Gastroesophageal sphincter (tissue), 4 donors: ENCODE measurements around the gene ATF7IP2. TPM values are rescaled to one million over a fixed set of nuclear protein-coding genes. Genes with fewer than 3 reads are reported as not detected.

Experiments used
- ATAC-seq: fragments of 150-250 bp; one replicate; pipeline ENCODE4 v1.9.1; 2016; ENCODE audit warnings: mild to moderate bottlenecking, moderate library complexity
- H3K27ac ChIP-seq, 4 donors: fragments of 200-600 bp; sonication (generic) in 3 of 4; 1 replicate in 3 of 4; 2 replicates in 1 of 4; pipeline ENCODE4 v1.5.1; 2016 to 2019
- H3K27me3 ChIP-seq: fragments of 200-600 bp; sonication (generic); one replicate; pipeline ENCODE4 v1.5.1; 2019
- H3K36me3 ChIP-seq, 2 donors: fragments of 200-600 bp; sonication (generic); one replicate each; pipeline ENCODE4 v1.5.1; 2019; ENCODE audit warnings: control low read depth in 1 of 2
- H3K4me1 ChIP-seq, 3 donors: fragments of 200-600 bp; sonication (generic); 1 replicate in 2 of 3; 2 replicates in 1 of 3; pipeline ENCODE4 v1.5.1; 2016 to 2019; ENCODE audit warnings: control low read depth in 2 of 3
- H3K4me3 ChIP-seq, 2 donors: fragments of 200-600 bp; sonication (generic); one replicate each; pipeline ENCODE4 v1.5.1; 2019; ENCODE audit warnings: mild to moderate bottlenecking in 1 of 2, moderate library complexity in 1 of 2
- H3K9me3 ChIP-seq, 3 donors: fragments of 200-600 bp; sonication (generic); one replicate each; pipeline ENCODE4 v1.5.1; 2017 to 2019; ENCODE audit warnings: control low read depth in 2 of 3
- EP300 ChIP-seq: sonication (generic); formaldehyde crosslinking; IDR thresholded peaks from one replicate; pipeline ENCODE4 v1.6.1; 2017; ENCODE audit warnings: antibody characterized with exemption, mild to moderate bottlenecking
- POLR2A ChIP-seq, 2 donors: fragments of 450-650 bp; IDR thresholded peaks; one replicate each; pipeline ENCODE4 v1.6.1; 2017; ENCODE audit warnings: antibody characterized with exemption in 2 of 2, mild to moderate bottlenecking in 2 of 2, moderate library complexity in 1 of 2
- POLR2AphosphoS5 ChIP-seq: sonication (generic); formaldehyde crosslinking; IDR thresholded peaks from one replicate; pipeline ENCODE4 v1.6.1; 2017; ENCODE audit warnings: antibody characterized with exemption
- whole genome bisulfite sequencing, 2 donors: methylation state at CpG; one replicate each; pipeline ENCODE4 v1.1.5; 2018; ENCODE audit warnings: low coverage in 1 of 2; 5-methylcytosine and 5-hydroxymethylcytosine counted together
- total RNA-seq, 4 donors: library from RNA; depleted of rRNA; stranded (reverse); fragments of >200 nt; gene quantifications; one replicate each; pipeline ENCODE4 v1.1.0, GENCODE V29; 2016
- TF ChIP-seq, protein P1 (sequence below), 4 experiments: fragments of 200-600 bp in 2 of 4; fragments of 450-650 bp in 2 of 4; sonication (generic) in 1 of 4; IDR thresholded peaks; one replicate each; pipeline ENCODE4 v1.5.1; 2017 to 2019; ENCODE audit warnings: antibody characterized with exemption in 4 of 4, mild to moderate bottlenecking in 2 of 4, moderate library complexity in 2 of 4

The ATF7IP2 gene
- total RNA-seq, 4 donors from 2014 or later: 4.6 to 11.2 (median 7.2) TPM

GRCh38 chr16:10485159-10485558 lies 99.3 kb downstream of the ATF7IP2 start:
- Histone ChIP-seq H3K27ac (no peak overlapping the region), H3K4me1 (no peaks in the 10 kb centered on the region), H3K9me3 (peaks cover 0 to 11% (median 0%) of the 10 kb centered on the region in 3 donors), H3K4me3 (no peak overlapping the region), H3K36me3 (peaks cover 0 to 42% of the 10 kb centered on the region in 2 donors), H3K27me3 (no peaks in the 10 kb centered on the region)
- ATAC-seq: no peak
- TF ChIP-seq POLR2A (IDR thresholded peaks at IDR 0.05): no peak
- no peak for TF ChIP-seq POLR2AphosphoS5
- TF ChIP-seq EP300: no peak
- TF ChIP-seq, protein P1, sequence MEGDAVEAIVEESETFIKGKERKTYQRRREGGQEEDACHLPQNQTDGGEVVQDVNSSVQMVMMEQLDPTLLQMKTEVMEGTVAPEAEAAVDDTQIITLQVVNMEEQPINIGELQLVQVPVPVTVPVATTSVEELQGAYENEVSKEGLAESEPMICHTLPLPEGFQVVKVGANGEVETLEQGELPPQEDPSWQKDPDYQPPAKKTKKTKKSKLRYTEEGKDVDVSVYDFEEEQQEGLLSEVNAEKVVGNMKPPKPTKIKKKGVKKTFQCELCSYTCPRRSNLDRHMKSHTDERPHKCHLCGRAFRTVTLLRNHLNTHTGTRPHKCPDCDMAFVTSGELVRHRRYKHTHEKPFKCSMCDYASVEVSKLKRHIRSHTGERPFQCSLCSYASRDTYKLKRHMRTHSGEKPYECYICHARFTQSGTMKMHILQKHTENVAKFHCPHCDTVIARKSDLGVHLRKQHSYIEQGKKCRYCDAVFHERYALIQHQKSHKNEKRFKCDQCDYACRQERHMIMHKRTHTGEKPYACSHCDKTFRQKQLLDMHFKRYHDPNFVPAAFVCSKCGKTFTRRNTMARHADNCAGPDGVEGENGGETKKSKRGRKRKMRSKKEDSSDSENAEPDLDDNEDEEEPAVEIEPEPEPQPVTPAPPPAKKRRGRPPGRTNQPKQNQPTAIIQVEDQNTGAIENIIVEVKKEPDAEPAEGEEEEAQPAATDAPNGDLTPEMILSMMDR (IDR thresholded peaks at IDR 0.05): no peak
- WGBS, 2 donors: 97% methylated on average over 4 of the region's 4 CpGs; no CpG with 5 or more reads in 1 of the 2 donors

DNA sequence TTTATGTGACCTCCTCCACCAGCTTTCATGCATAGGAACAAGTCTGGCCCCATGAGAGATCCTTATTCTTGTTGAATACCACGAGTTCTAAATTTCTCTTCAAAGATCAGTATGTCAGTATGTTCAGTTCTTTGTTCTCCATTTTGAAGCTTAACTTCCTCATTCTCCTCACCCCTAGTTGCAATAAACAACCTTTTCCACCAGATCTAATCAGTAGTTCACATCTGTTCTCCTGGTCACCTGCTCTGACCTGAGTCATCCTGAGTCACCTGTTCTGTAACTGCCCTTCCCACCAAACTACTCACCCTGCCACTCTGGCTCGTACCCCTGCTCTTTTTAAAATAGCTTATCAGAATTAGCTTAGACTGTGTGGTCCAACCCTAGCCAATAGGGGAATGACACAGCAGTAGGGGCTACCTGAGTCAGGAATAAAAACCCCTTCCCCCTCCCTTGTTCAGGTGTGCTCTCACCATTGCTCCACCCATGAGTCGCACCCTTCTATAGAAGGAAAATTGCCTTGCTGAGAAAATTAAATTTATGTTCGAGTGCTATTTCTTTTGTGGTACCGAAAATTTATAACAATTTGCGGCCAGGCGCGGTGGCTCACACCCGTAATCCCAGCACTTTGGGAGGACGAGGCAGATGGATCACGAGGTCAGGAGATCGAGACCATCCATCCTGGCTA lies 100.0 kb downstream of the ATF7IP2 start:
- H3K27me3 ChIP-seq: no peaks in the 10 kb centered on the region
- H3K36me3 ChIP-seq: peaks cover 0 to 42% of the 10 kb centered on the region in 2 donors
- no peak overlapping the region for H3K4me3 ChIP-seq
- 92 to 95% methylated on average over 7 to 10 of the region's 12 CpGs for WGBS, 2 donors
- no peak overlapping the region for H3K27ac ChIP-seq
- H3K4me1 ChIP-seq: no peaks in the 10 kb centered on the region
- no peak for ATAC-seq
- TF ChIP-seq EP300 (no peak), POLR2AphosphoS5 (no peak), POLR2A (IDR thresholded peaks at IDR 0.05) (no peak)
- TF ChIP-seq, protein P1 (IDR thresholded peaks at IDR 0.05): no peak
- H3K9me3 ChIP-seq: peaks cover 0 to 11% (median 0%) of the 10 kb centered on the region in 3 donors

DNA sequence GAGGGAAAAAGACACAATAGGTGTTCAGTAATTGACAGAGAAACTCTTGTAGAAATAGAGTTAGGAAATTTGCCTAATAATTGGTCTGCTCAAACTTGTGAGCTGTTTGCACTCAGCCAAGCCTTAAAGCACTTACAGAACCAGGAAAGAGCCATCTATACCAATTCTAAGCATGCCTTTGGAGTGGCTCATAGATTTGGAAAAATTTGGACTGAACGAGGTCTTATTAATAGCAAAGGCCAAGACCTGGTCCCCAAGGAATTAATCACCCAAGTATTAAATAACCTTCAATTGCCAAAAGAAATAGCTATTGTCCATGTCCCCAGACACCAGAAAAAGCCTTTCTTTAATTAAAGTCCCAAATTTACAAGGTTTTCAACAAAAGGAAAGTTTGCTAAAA lies 104.3 kb downstream of the ATF7IP2 start:
- no peaks in the 10 kb centered on the region for H3K4me1 ChIP-seq
- no peak overlapping the region for H3K4me3 ChIP-seq
- no peak for ATAC-seq
- H3K36me3 ChIP-seq: peaks cover 0 to 12% of the 10 kb centered on the region in 2 donors
- H3K27ac ChIP-seq: no peak overlapping the region
- no peaks in the 10 kb centered on the region for H3K27me3 ChIP-seq
- TF ChIP-seq, protein P1 (IDR thresholded peaks at IDR 0.05): no peak
- TF ChIP-seq POLR2AphosphoS5 (no peak), POLR2A (IDR thresholded peaks at IDR 0.05) (no peak), EP300 (no peak)
- H3K9me3 ChIP-seq: peaks cover 0 to 17% (median 0%) of the 10 kb centered on the region in 3 donors
- WGBS, 2 donors: 15% methylated on average over 1 of the region's 1 CpG; no CpG with 5 or more reads in 1 of the 2 donors

DNA sequence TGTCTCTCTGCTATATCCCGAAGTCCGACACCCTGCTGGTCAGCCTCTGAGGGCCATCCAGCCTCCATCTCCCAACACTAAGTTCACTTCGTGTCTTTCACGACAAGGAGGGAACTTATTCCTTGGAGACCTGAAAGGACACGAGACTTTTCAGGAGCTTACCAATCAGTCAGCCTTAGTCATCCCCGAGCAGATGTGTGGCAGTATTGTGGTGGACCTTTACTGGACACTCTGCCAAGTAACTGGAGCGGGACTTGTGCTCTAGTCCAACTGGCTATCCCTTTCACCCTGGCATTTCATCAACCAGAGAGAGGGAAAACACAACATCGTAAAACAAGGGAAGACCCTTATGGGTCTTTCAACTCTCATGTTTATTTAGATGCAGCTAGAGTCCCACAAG lies 107.4 kb downstream of the ATF7IP2 start:
- no peak for ATAC-seq
- no peaks in the 10 kb centered on the region for H3K27me3 ChIP-seq
- 79 to 86% methylated on average over 5 to 6 of the region's 8 CpGs for WGBS, 2 donors
- H3K36me3 ChIP-seq: no peaks in the 10 kb centered on the region
- no peak overlapping the region for H3K27ac ChIP-seq
- H3K9me3 ChIP-seq: peaks cover 0 to 12% (median 0%) of the 10 kb centered on the region in 3 donors
- no peak overlapping the region for H3K4me3 ChIP-seq
- TF ChIP-seq POLR2AphosphoS5 (no peak), EP300 (no peak)
- no peaks in the 10 kb centered on the region for H3K4me1 ChIP-seq

DNA sequence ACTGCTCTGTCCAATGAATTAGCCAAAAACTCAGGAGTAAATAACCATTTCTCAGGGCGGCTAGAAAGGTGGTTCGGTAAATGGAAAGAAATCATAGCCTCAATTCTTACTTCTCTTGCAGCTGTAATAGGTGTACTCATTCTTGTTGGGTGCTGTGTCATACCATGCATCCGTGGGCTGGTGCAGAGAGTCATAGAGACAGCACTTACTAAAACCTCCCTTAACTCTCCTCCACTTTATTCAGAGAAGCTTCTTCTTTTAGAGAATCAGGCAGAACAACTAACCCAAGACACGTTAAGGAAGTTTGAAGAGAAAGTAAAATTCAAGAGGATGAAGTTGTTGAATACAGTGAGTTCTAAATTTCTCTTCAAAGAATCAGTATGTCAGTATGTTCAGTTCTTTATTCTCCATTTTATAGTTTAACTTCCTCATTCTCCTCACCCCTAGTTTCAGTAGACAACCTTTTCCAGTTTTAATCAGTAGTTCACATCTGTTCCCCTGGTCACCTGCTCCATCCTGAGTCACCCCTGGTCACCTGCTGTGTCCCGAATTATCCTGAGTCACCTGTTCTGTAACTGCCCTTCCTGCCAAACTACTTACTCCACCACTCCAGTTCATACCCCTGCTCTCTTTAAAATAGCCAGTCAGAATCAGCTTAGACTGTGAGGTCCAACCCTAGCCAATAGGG lies 108.6 kb downstream of the ATF7IP2 start:
- no peaks in the 10 kb centered on the region for H3K36me3 ChIP-seq
- H3K27me3 ChIP-seq: no peaks in the 10 kb centered on the region
- peaks cover 0 to 12% (median 0%) of the 10 kb centered on the region in 3 donors for H3K9me3 ChIP-seq
- no peak for ATAC-seq
- WGBS, 2 donors: 88 to 97% methylated on average over 4 to 5 of the region's 5 CpGs
- H3K27ac ChIP-seq: no peak overlapping the region
- TF ChIP-seq POLR2AphosphoS5 (no peak), EP300 (no peak), POLR2A (IDR thresholded peaks at IDR 0.05) (no peak)
- TF ChIP-seq, protein P1 (IDR thresholded peaks at IDR 0.05): no peak
- H3K4me1 ChIP-seq: no peaks in the 10 kb centered on the region
- no peak overlapping the region for H3K4me3 ChIP-seq
